Measurements from ENCODE around the gene THSD7B.

THSD7B gene

DNA sequence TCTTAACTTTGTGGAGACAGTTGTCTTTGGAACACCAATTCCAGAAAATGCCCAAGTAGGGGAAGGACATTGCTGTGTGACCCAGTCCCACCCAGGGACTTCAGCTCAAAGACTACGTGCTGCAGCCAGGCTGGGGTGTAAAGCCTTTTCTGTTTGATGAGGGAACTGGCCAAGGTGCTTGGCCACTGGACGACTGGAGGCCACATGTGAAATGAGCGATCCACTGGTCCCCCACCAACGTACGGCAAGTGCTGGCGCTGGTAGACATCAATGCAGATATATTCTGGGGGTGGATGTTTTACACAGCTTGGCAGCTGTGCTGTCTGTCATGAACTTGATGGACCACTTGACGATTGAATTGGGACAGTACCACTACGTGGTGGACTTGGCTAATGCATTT is 616.4 kb downstream of the THSD7B start:
- TF ChIP-seq, protein P1, sequence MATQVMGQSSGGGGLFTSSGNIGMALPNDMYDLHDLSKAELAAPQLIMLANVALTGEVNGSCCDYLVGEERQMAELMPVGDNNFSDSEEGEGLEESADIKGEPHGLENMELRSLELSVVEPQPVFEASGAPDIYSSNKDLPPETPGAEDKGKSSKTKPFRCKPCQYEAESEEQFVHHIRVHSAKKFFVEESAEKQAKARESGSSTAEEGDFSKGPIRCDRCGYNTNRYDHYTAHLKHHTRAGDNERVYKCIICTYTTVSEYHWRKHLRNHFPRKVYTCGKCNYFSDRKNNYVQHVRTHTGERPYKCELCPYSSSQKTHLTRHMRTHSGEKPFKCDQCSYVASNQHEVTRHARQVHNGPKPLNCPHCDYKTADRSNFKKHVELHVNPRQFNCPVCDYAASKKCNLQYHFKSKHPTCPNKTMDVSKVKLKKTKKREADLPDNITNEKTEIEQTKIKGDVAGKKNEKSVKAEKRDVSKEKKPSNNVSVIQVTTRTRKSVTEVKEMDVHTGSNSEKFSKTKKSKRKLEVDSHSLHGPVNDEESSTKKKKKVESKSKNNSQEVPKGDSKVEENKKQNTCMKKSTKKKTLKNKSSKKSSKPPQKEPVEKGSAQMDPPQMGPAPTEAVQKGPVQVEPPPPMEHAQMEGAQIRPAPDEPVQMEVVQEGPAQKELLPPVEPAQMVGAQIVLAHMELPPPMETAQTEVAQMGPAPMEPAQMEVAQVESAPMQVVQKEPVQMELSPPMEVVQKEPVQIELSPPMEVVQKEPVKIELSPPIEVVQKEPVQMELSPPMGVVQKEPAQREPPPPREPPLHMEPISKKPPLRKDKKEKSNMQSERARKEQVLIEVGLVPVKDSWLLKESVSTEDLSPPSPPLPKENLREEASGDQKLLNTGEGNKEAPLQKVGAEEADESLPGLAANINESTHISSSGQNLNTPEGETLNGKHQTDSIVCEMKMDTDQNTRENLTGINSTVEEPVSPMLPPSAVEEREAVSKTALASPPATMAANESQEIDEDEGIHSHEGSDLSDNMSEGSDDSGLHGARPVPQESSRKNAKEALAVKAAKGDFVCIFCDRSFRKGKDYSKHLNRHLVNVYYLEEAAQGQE (IDR thresholded peaks at IDR 0.05; ENCODE audit: low read depth): peak; percentile 32; the same call in 1 of the 2 replicates
- TF ChIP-seq TCF12 (IDR thresholded peaks at IDR 0.05; ENCODE audit: low read depth): no peak

DNA sequence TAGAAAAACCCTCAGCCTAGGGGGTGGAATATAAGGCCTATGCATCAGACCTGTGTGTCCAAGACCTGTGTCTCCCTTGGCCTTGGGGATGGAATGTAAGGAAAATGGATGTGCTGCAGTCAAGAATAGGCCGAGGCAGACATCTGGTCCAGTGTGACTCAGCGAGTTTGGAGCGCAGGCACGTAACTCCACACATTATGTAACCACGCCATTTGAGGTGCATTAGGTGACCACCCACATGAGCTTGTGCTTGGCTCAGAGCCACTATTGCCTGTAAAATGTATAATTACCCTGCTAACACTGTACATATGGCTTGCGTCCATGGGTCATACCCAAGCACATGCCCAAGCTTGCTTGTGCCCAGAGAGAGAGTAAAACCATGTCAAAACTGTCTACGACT is 618.0 kb downstream of the THSD7B start:
- TF ChIP-seq TEAD4 (IDR thresholded peaks at IDR 0.05) (no peak), FOXM1 (IDR thresholded peaks at IDR 0.05; ENCODE audit: borderline replicate concordance, low read depth) (no peak), TCF12 (IDR thresholded peaks at IDR 0.05; ENCODE audit: low read depth) (no peak), TAF1 (IDR thresholded peaks at IDR 0.05; ENCODE audit: low read depth) (no peak), CEBPB (IDR thresholded peaks at IDR 0.05) (no peak), NFIC (IDR thresholded peaks at IDR 0.05) (no peak), RAD21 (IDR thresholded peaks at IDR 0.05; ENCODE audit: low read depth) (no peak), CREB1 (IDR thresholded peaks at IDR 0.05; ENCODE audit: low read depth) (no peak), EGR1 (IDR thresholded peaks at IDR 0.05) (no peak), ZBTB7A (IDR thresholded peaks at IDR 0.05; ENCODE audit: low read depth) (no peak), YY1 (IDR thresholded peaks at IDR 0.05; ENCODE audit: low read depth) (no peak), EP300 (IDR thresholded peaks at IDR 0.05; ENCODE audit: borderline replicate concordance) (no peak)
- TF ChIP-seq, protein P1 (IDR thresholded peaks at IDR 0.05; ENCODE audit: low read depth): no peak
- TF ChIP-seq, protein P2, sequence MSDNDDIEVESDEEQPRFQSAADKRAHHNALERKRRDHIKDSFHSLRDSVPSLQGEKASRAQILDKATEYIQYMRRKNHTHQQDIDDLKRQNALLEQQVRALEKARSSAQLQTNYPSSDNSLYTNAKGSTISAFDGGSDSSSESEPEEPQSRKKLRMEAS (IDR thresholded peaks at IDR 0.05): no peak
- TF ChIP-seq, protein P3, sequence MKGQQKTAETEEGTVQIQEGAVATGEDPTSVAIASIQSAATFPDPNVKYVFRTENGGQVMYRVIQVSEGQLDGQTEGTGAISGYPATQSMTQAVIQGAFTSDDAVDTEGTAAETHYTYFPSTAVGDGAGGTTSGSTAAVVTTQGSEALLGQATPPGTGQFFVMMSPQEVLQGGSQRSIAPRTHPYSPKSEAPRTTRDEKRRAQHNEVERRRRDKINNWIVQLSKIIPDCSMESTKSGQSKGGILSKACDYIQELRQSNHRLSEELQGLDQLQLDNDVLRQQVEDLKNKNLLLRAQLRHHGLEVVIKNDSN (IDR thresholded peaks at IDR 0.05): no peak

DNA sequence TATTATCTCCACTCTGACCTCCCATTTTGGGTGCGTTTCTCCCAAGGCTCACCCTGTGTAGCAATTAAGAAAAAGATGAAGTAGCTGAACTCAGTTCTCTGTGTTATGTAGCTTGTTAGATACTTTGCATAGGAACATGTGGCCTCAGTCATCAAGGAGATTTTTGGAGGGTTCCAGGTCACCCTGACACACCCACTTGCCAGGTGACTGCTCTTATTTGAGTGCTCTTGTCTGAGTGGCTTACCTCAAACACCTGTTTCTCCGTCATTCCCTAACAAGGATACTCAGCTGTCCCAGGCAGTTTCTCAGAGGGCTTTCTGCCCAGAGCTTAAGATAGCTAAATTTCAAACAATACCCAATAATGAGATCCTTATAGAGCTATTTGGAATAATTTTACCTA is 621.7 kb downstream of the THSD7B start:
- TF ChIP-seq, protein P2 (IDR thresholded peaks at IDR 0.05): no peak

DNA sequence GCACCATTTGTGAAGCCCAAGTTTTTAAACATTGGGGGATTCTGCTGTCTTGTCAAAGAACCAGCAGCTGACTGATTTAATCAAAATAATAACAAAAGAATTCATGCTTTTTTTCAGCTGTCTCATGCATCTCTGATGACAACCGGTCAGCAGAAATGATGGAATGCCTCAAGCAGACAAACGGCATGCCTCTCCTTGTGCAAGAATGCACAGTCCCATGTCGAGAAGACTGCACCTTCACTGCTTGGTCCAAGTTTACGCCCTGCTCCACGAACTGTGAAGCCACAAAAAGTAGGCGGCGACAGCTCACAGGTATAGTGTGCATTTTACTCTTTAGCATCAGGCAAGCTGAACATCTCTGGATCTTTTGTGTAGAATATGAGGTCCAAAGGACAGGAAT is 640.2 kb downstream of the THSD7B start:
- TF ChIP-seq NFIC (IDR thresholded peaks at IDR 0.05): no peak
- TF ChIP-seq, protein P2 (IDR thresholded peaks at IDR 0.05): no peak
- no peak for TF ChIP-seq TAF1 (IDR thresholded peaks at IDR 0.05; ENCODE audit: low read depth)
- no peak for TF ChIP-seq CREB1 (IDR thresholded peaks at IDR 0.05; ENCODE audit: low read depth)
- TF ChIP-seq EP300 (IDR thresholded peaks at IDR 0.05; ENCODE audit: borderline replicate concordance): no peak
- TF ChIP-seq EGR1 (IDR thresholded peaks at IDR 0.05): no peak
- no peak for TF ChIP-seq CEBPB (IDR thresholded peaks at IDR 0.05)
- no peak for TF ChIP-seq FOXM1 (IDR thresholded peaks at IDR 0.05; ENCODE audit: borderline replicate concordance, low read depth)
- no peak for TF ChIP-seq ZBTB7A (IDR thresholded peaks at IDR 0.05; ENCODE audit: low read depth)
- no peak for TF ChIP-seq TCF12 (IDR thresholded peaks at IDR 0.05; ENCODE audit: low read depth)
- TF ChIP-seq, protein P1 (IDR thresholded peaks at IDR 0.05; ENCODE audit: low read depth): no peak
- no peak for TF ChIP-seq TEAD4 (IDR thresholded peaks at IDR 0.05)
- TF ChIP-seq, protein P3 (IDR thresholded peaks at IDR 0.05): no peak
- TF ChIP-seq YY1 (IDR thresholded peaks at IDR 0.05; ENCODE audit: low read depth): no peak
- no peak for TF ChIP-seq RAD21 (IDR thresholded peaks at IDR 0.05; ENCODE audit: low read depth)

DNA sequence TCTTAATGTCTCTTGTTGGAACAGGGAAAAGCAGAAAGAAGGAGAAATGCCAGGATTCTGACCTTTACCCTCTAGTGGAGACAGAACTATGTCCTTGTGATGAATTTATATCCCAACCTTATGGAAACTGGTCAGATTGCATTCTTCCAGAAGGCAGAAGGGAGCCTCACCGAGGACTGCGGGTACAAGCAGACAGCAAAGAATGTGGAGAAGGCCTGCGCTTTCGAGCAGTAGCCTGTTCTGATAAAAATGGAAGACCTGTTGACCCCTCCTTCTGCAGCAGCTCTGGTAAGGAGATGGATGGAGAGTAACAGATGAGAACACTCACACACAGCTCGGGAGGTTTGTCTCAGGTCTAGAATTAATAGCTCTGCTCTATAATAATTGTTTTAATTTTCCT is 646.2 kb downstream of the THSD7B start:
- TF ChIP-seq RAD21 (IDR thresholded peaks at IDR 0.05; ENCODE audit: low read depth) (no peak), CEBPB (IDR thresholded peaks at IDR 0.05) (no peak), ZBTB7A (IDR thresholded peaks at IDR 0.05; ENCODE audit: low read depth) (no peak), EP300 (IDR thresholded peaks at IDR 0.05; ENCODE audit: borderline replicate concordance) (no peak), TEAD4 (IDR thresholded peaks at IDR 0.05) (no peak), CREB1 (IDR thresholded peaks at IDR 0.05; ENCODE audit: low read depth) (no peak), TAF1 (IDR thresholded peaks at IDR 0.05; ENCODE audit: low read depth) (no peak), EGR1 (IDR thresholded peaks at IDR 0.05) (no peak), YY1 (IDR thresholded peaks at IDR 0.05; ENCODE audit: low read depth) (no peak), TCF12 (IDR thresholded peaks at IDR 0.05; ENCODE audit: low read depth) (no peak), FOXM1 (IDR thresholded peaks at IDR 0.05; ENCODE audit: borderline replicate concordance, low read depth) (no peak), NFIC (IDR thresholded peaks at IDR 0.05) (no peak)
- TF ChIP-seq, protein P2 (IDR thresholded peaks at IDR 0.05): no peak
- TF ChIP-seq, protein P3 (IDR thresholded peaks at IDR 0.05): no peak
- TF ChIP-seq, protein P1 (IDR thresholded peaks at IDR 0.05; ENCODE audit: low read depth): no peak
